ENCODE results near the gene TRAT1. TPM values are rescaled to one million over a fixed set of nuclear protein-coding genes. Genes with fewer than 3 reads are reported as not detected.

TRAT1 gene
- total RNA-seq, 1 donor from 2014 or later = 0.51 TPM

DNA sequence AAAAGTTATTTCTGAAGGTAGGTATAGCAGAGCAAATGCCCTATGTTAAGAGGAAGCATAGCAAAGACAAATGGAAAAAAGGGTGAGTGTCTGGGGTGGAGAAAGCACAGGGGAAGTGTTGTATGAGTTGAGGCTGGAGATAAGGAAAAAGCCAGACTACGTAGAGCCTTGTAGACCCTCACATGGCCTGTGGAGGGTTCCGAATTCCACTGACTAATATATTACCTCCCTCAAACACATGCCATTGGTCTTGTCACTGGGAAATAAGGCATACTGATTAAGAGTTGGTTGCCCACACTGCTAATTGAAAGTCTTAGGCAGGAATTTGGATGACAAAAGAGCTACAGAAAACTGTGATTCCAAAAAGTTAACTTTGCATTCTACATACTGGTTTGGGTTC lies 65.2 kb downstream of the TRAT1 start:
- Mint-ChIP-seq H3K27me3 (ENCODE audit: unreplicated experiment) (no peaks in the 10 kb centered on the region), H3K4me1 (ENCODE audit: unreplicated experiment) (no peaks in the 10 kb centered on the region), H3K4me3 (ENCODE audit: unreplicated experiment) (no peak overlapping the region), H3K36me3 (ENCODE audit: low read depth, unreplicated experiment) (no peaks in the 10 kb centered on the region), H3K9me3 (ENCODE audit: unreplicated experiment) (no peaks in the 10 kb centered on the region), H3K27ac (ENCODE audit: unreplicated experiment) (no peak overlapping the region)
- TF ChIP-seq CTCF (IDR thresholded peaks at IDR 0.05; ENCODE audit: unreplicated experiment) = no peak
- no peak for DNase-seq (ENCODE audit: low spot score)

GRCh38 chr3:108891833-108892232 lies 69.2 kb downstream of the TRAT1 start:
- Mint-ChIP-seq H3K9me3 (ENCODE audit: unreplicated experiment) (no peaks in the 10 kb centered on the region), H3K4me1 (ENCODE audit: unreplicated experiment) (no peaks in the 10 kb centered on the region), H3K4me3 (ENCODE audit: unreplicated experiment) (no peak overlapping the region), H3K36me3 (ENCODE audit: low read depth, unreplicated experiment) (no peaks in the 10 kb centered on the region), H3K27ac (ENCODE audit: unreplicated experiment) (no peak overlapping the region), H3K27me3 (ENCODE audit: unreplicated experiment) (no peaks in the 10 kb centered on the region)
- no peak for TF ChIP-seq CTCF (IDR thresholded peaks at IDR 0.05; ENCODE audit: unreplicated experiment)
- DNase-seq (ENCODE audit: low spot score) = no peak

- Mint-ChIP-seq H3K36me3 (ENCODE audit: low read depth, unreplicated experiment) (no peaks in the 10 kb centered on the region), H3K27ac (ENCODE audit: unreplicated experiment) (no peak overlapping the region), H3K4me3 (ENCODE audit: unreplicated experiment) (no peak overlapping the region), H3K9me3 (ENCODE audit: unreplicated experiment) (no peaks in the 10 kb centered on the region), H3K4me1 (ENCODE audit: unreplicated experiment) (no peaks in the 10 kb centered on the region), H3K27me3 (ENCODE audit: unreplicated experiment) (no peaks in the 10 kb centered on the region)
- DNase-seq (ENCODE audit: low spot score) = no peak
- TF ChIP-seq CTCF (IDR thresholded peaks at IDR 0.05; ENCODE audit: unreplicated experiment) = no peak
Measured at GRCh38 chr3:108894981-108895380, 72.4 kb downstream of the TRAT1 start.

DNA sequence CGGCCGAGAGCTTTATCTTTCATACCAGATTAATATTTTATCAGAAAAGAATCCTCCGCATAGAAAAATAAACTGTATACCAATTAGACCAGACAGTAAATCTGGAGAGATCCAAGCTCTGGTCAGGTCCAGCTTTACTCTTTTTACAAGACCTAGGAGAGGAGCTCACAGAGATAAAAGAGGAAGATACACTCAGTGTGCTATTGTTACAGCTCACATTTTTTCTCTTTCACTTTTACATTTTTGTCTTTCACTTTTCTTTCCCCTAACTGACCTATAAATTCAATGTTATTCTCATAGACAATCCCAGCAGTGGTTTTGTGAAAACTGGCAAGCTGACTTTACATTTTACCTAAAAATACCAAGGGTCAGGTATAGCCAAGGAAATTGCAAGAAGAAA lies 75.3 kb downstream of the TRAT1 start:
- Mint-ChIP-seq H3K36me3 (ENCODE audit: low read depth, unreplicated experiment) (no peaks in the 10 kb centered on the region), H3K4me1 (ENCODE audit: unreplicated experiment) (no peaks in the 10 kb centered on the region), H3K27me3 (ENCODE audit: unreplicated experiment) (no peaks in the 10 kb centered on the region), H3K4me3 (ENCODE audit: unreplicated experiment) (no peak overlapping the region), H3K9me3 (ENCODE audit: unreplicated experiment) (no peaks in the 10 kb centered on the region), H3K27ac (ENCODE audit: unreplicated experiment) (no peak overlapping the region)
- DNase-seq (ENCODE audit: low spot score) = no peak
- no peak for TF ChIP-seq CTCF (IDR thresholded peaks at IDR 0.05; ENCODE audit: unreplicated experiment)

- Mint-ChIP-seq H3K36me3 (ENCODE audit: low read depth, unreplicated experiment) (no peaks in the 10 kb centered on the region), H3K27ac (ENCODE audit: unreplicated experiment) (no peak overlapping the region), H3K4me1 (ENCODE audit: unreplicated experiment) (no peaks in the 10 kb centered on the region), H3K4me3 (ENCODE audit: unreplicated experiment) (no peak overlapping the region), H3K9me3 (ENCODE audit: unreplicated experiment) (no peaks in the 10 kb centered on the region), H3K27me3 (ENCODE audit: unreplicated experiment) (no peaks in the 10 kb centered on the region)
- no peak for TF ChIP-seq CTCF (IDR thresholded peaks at IDR 0.05; ENCODE audit: unreplicated experiment)
- no peak for DNase-seq (ENCODE audit: low spot score)
Measured at GRCh38 chr3:108899530-108899929, 76.9 kb downstream of the TRAT1 start.

Other genes starting within 250 kb of the TRAT1 start
- 13.3 TPM for gene CIP2A, start 233.3 kb upstream of the TRAT1 start, total RNA-seq (ENCODE audit: unreplicated experiment)
- 16.0 TPM for gene DZIP3, start 233.1 kb upstream of the TRAT1 start, total RNA-seq (ENCODE audit: unreplicated experiment)
- not detected for gene RETNLB, start 65.4 kb upstream of the TRAT1 start, total RNA-seq (ENCODE audit: unreplicated experiment)
- gene GUCA1C, start 131.1 kb downstream of the TRAT1 start, total RNA-seq (ENCODE audit: unreplicated experiment) = not detected

Measured in endothelial cell (in vitro differentiated cells).